Subcutaneous abdominal adipose tissue (tissue), 5 donors: ENCODE measurements around the gene ERBB4.

Experiments
- H3K27ac ChIP-seq: one replicate; pipeline ENCODE4 v1.7.0; 2013; ENCODE audit warnings: low read depth, mild to moderate bottlenecking, inconsistent platforms, low read length, moderate library complexity
- H3K27me3 ChIP-seq, 5 donors: one replicate each; pipeline ENCODE4 v1.7.0; 2013; ENCODE audit warnings: low read length in 5 of 5, inconsistent platforms in 1 of 5; ENCODE audit not compliant: control insufficient read depth in 5 of 5, insufficient read depth in 4 of 5
- H3K36me3 ChIP-seq, 5 donors: one replicate each; pipeline ENCODE4 v1.7.0; 2013; ENCODE audit warnings: low read length in 5 of 5; ENCODE audit not compliant: control insufficient read depth in 5 of 5, insufficient read depth in 5 of 5
- H3K4me1 ChIP-seq, 5 donors: one replicate each; pipeline ENCODE4 v1.7.0; 2013; ENCODE audit warnings: low read length in 5 of 5, mild to moderate bottlenecking in 3 of 5, moderate library complexity in 1 of 5; ENCODE audit not compliant: control insufficient read depth in 5 of 5, insufficient read depth in 5 of 5
- H3K4me3 ChIP-seq, 5 donors: one replicate each; pipeline ENCODE4 v1.7.0; 2013; ENCODE audit warnings: low read length in 5 of 5, low read depth in 1 of 5
- H3K9ac ChIP-seq, 5 donors: one replicate each; pipeline ENCODE4 v1.7.0; 2013; ENCODE audit warnings: low read length in 5 of 5, mild to moderate bottlenecking in 4 of 5, moderate library complexity in 3 of 5
- H3K9me3 ChIP-seq, 5 donors: one replicate each; pipeline ENCODE4 v1.7.0; 2013; ENCODE audit warnings: low read length in 5 of 5; ENCODE audit not compliant: control insufficient read depth in 5 of 5
- donor health status: healthy.
- donor health status: healthy.
- donor health status: healthy.
- donor health status: healthy.
- donor health status: healthy.

ERBB4 gene

DNA sequence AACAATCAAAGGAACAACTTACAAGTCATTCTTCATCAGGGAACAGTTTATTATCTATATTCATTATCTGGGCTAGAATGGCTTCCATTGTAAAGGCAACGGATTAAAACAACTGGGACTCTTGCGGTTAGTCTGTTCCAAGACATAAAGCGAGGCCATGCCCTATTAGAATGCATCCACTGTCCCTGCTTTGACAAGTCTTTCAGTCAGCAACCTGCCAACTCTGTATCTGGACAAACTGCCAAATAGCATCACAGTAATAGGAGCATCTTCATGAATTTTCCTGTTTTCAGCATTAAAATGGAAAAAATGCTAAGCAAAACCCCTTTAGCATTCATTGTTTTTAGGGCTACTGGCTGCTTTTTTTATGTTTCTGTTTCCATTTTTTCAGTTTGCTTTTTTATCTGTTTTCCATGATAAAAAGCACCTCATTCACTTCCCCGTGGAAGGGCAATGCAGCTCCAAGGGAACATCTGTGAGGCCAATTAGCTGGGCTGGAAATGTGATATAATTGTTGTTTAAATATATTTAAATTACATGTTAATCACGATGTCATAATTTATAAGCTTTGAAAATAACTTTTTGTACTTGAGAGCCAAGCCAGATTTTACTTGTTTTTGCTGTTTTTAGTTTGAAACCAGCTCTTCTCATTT, 1147.9 kb downstream of the ERBB4 start:
- H3K4me1 ChIP-seq = no peaks in the 10 kb centered on the region
- H3K36me3 ChIP-seq = no peaks in the 10 kb centered on the region
- H3K9me3 ChIP-seq = no peaks in the 10 kb centered on the region
- H3K4me3 ChIP-seq = no peak overlapping the region
- H3K9ac ChIP-seq = no peak overlapping the region
- H3K27ac ChIP-seq = no peak overlapping the region
- no peaks in the 10 kb centered on the region for H3K27me3 ChIP-seq

DNA sequence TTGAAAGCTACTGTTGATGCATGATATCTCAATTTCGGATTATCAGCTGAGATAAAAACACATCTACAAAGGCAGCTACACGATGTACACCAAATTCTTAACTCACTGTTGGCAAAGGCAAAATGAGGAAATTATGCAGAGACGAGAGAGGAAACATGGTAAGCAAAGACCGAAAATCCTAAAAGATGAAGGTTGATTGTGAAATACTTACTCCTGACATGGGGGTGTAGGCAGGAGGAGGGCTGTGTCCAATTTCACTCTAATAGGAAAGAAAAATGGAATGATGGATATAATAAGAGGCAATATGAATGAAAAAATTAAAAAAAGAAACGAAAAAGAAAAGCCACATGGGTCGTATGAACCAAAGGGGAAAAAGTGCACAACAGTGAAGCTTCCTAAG, 1150.9 kb downstream of the ERBB4 start:
- no peak overlapping the region for H3K27ac ChIP-seq
- H3K27me3 ChIP-seq = no peaks in the 10 kb centered on the region
- peaks cover 0 to 3% (median 0%) of the 10 kb centered on the region in 5 donors for H3K4me1 ChIP-seq
- H3K4me3 ChIP-seq = no peak overlapping the region
- no peak overlapping the region for H3K9ac ChIP-seq
- no peaks in the 10 kb centered on the region for H3K36me3 ChIP-seq
- H3K9me3 ChIP-seq = no peaks in the 10 kb centered on the region

DNA sequence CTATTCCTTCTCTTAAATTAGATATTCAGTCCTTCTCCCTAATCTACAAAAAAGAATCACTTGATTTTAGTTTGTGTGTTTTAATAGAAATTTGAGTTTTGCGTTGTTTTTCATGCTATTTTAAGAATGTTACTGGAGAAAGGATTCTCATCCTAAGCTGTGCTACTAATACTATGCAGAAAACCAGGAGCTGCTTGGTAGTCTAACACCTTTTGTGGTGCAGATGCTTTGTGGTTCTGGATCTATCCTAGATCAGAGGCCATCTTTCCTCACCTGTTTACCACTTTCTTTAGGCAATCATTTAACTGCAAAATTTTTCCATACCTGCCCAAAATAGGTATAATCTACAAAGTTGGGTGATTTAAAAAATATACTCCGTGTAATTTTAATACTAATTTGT, 1158.6 kb downstream of the ERBB4 start:
- Histone ChIP-seq H3K36me3 (no peaks in the 10 kb centered on the region), H3K9ac (no peak overlapping the region), H3K4me3 (no peak overlapping the region)

DNA sequence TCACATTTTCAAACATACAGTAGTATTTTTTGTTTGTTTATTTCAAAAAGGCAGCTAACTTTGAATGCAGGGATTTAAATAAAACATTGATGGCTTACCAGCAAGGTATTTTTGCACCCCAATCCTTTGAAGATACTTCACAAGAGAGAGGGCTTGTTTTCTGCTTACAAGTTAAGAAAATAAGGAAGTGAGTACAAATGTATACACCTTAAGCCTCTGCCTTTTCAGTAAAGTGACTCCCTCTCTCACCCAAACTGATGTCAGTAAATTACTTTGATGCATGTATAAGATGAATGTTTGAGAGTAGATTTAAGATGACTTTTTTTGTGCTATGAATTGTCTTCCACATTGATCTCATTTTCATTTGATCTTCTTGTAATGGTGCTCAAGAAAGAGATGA, 1162.2 kb downstream of the ERBB4 start:
- no peak overlapping the region for H3K4me3 ChIP-seq
- H3K9me3 ChIP-seq = no peaks in the 10 kb centered on the region
- H3K9ac ChIP-seq = no peak overlapping the region
- no peaks in the 10 kb centered on the region for H3K36me3 ChIP-seq
- no peak overlapping the region for H3K27ac ChIP-seq
- H3K4me1 ChIP-seq = no peaks in the 10 kb centered on the region
- H3K27me3 ChIP-seq = no peaks in the 10 kb centered on the region

More for the DNA sequence above, 1158.6 kb downstream of the ERBB4 start:
- Histone ChIP-seq H3K27ac (no peak overlapping the region), H3K27me3 (no peaks in the 10 kb centered on the region), H3K4me1 (no peaks in the 10 kb centered on the region), H3K9me3 (no peaks in the 10 kb centered on the region)

DNA sequence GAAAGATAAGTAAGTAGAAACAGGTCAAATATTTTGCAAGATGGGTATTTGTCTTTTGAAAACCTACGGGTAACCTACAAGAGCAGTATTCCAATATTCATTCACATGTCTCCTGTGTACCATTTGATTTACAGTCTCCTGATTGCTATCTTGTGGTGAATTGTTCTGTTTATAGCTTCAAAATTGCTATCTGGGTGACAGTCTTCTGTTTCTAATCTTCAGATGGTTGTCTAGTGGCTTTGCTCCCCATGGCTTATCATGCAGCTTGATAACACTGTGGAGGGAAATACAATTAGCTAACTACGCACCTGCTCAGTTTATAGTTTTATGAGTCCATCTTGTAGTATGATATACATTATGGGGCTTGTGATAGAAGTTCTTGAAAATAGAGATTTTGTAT, 1165.4 kb downstream of the ERBB4 start:
- Histone ChIP-seq H3K27ac (no peak overlapping the region), H3K4me3 (no peak overlapping the region), H3K27me3 (no peaks in the 10 kb centered on the region), H3K9ac (no peak overlapping the region), H3K9me3 (no peaks in the 10 kb centered on the region), H3K36me3 (no peaks in the 10 kb centered on the region), H3K4me1 (no peaks in the 10 kb centered on the region)

DNA sequence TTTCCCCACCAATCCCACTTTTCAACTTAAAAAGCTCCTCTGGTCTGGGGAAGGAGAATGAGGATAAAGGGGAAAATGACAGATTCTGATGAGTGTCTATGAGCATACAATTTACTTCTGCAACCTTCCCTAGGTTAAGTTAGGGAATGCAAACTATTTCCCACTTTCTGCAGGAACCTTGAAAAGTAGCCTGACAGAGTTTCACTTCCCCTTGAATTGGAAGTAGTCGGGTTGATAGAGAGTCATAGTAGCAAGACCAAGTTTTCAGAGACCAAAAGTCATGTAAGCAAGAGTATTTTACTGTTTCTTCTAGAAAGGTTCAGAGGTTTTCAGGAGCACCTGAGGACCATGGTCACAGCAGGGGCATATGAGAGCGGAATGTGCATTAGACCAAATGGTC, 1167.1 kb downstream of the ERBB4 start:
- Histone ChIP-seq H3K36me3 (no peaks in the 10 kb centered on the region), H3K27me3 (no peaks in the 10 kb centered on the region), H3K9me3 (no peaks in the 10 kb centered on the region), H3K4me3 (no peak overlapping the region), H3K4me1 (no peaks in the 10 kb centered on the region), H3K9ac (no peak overlapping the region), H3K27ac (no peak overlapping the region)

DNA sequence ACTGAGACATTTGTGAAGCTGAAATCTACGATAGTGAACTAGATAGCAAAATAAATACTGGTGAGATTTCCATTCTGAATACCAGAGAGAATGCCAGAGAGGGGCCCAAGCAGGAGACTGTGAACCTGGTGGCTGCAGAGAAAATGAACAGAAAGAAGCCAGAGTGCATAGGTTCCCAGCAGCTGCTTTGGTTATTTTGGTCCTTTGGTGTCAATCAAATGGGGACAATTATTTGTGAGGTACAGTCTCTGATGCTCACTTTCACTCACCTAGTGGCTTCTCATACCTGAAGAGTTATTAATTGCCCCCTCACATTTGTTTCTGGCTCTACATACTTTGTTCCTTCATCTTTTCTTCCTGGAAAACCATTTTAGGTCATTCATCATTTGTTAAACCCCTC, 1170.1 kb downstream of the ERBB4 start:
- peaks cover 0 to 3% (median 0%) of the 10 kb centered on the region in 5 donors for H3K9me3 ChIP-seq

DNA sequence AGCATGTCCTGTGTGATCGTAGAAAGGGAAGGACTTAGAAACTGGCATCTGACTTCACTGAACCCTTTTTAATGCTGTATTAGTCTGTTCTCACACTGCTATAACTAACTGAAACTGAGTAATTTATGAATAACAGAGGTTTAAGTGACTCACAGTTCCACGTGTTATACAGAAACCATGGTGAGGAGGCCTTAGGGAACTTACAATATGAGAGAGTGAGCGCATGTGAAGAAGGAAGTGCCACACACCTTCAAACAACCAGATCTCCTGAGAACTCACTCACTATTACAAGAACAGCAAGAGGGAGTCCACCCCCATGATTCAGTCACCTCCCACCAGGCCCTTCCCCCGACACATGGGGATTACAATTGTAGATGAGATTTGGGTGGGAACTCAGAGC, 1170.9 kb downstream of the ERBB4 start:
- no peak overlapping the region for H3K9ac ChIP-seq
- no peak overlapping the region for H3K27ac ChIP-seq
- no peaks in the 10 kb centered on the region for H3K27me3 ChIP-seq
- H3K4me3 ChIP-seq = no peak overlapping the region
- no peaks in the 10 kb centered on the region for H3K4me1 ChIP-seq
- H3K36me3 ChIP-seq = no peaks in the 10 kb centered on the region
- H3K9me3 ChIP-seq = peaks cover 0 to 3% (median 0%) of the 10 kb centered on the region in 5 donors

More for the DNA sequence above, 1170.1 kb downstream of the ERBB4 start:
- H3K4me3 ChIP-seq = no peak overlapping the region
- no peak overlapping the region for H3K27ac ChIP-seq
- H3K9ac ChIP-seq = no peak overlapping the region
- no peaks in the 10 kb centered on the region for H3K36me3 ChIP-seq
- H3K27me3 ChIP-seq = no peaks in the 10 kb centered on the region
- no peaks in the 10 kb centered on the region for H3K4me1 ChIP-seq

DNA sequence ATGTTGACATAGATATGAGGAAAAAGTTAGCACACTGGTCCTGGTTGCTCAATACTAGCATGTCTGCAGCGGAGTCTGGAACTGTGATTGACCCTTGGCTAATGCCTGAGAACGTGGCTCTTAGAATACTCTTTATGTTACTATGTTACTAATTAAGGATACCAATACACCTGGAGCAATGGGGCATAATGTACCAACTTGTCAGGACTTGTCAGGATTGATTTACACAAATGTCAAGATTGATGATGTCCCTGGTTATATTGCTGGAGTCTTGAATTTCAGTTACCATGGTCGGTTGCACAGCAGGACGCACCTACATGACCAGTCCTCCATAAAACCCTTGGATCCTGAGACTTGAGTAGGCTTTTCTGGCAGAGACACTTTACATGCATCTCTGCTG, 1171.3 kb downstream of the ERBB4 start:
- Histone ChIP-seq H3K4me3 (no peak overlapping the region), H3K4me1 (no peaks in the 10 kb centered on the region), H3K9ac (no peak overlapping the region), H3K36me3 (no peaks in the 10 kb centered on the region), H3K27ac (no peak overlapping the region), H3K9me3 (peaks cover 0 to 3% (median 0%) of the 10 kb centered on the region in 5 donors), H3K27me3 (no peaks in the 10 kb centered on the region)

DNA sequence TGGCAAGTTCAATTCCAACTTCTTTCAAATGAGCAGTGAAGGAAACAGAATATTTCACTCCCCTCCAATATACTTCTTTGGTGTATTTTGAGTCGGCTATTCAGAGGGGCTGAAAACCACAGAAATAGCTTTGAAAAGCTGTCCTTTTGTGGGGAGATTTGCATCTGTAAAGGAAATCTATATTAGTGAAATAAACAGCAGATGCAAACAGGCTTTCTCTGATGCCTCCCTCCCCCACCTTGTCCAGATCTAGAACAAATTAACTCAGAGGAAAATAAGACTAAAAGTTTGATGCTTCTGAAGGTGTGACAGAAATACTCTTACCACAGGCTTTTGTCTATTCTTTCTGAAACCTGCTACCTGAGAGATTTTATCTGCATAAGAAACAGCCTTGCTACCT, 1173.7 kb downstream of the ERBB4 start:
- Histone ChIP-seq H3K27me3 (no peaks in the 10 kb centered on the region), H3K27ac (no peak overlapping the region), H3K4me1 (no peaks in the 10 kb centered on the region), H3K9me3 (peaks cover 0 to 3% (median 0%) of the 10 kb centered on the region in 5 donors), H3K36me3 (no peaks in the 10 kb centered on the region), H3K9ac (no peak overlapping the region), H3K4me3 (no peak overlapping the region)
